ENCODE measurements around the gene SPOCK1. TPM values are rescaled to one million over a fixed set of nuclear protein-coding genes. Genes with fewer than 3 reads are reported as not detected.
A peak's percentile ranks its signal among the peaks of the same experiment; 100 is the strongest.

The SPOCK1 gene
- total and polyA plus RNA-seq, 4 donors, result 4.5 to 67.8 (median 27.0) TPM

GRCh38 chr5:137215261-137215660 lies 283.9 kb downstream of the SPOCK1 start:
- Histone ChIP-seq H3K4me1 (ENCODE audit: control insufficient read depth in 1 of 2, insufficient read depth in 2 of 2, low read length in 2 of 2) (peaks cover 0 to 2% of the 10 kb centered on the region in 2 donors), H3K36me3 (ENCODE audit: control insufficient read depth in 1 of 2, insufficient read depth in 2 of 2, low read length in 1 of 2) (no peaks in the 10 kb centered on the region), H3K27ac (ENCODE audit: low read depth in 1 of 2, low read length in 2 of 2) (no peak overlapping the region), H3K4me3 (ENCODE audit: low read length in 2 of 2) (no peak overlapping the region), H3K27me3 (ENCODE audit: control insufficient read depth in 1 of 2, insufficient read depth in 2 of 2, low read length in 1 of 2) (no peaks in the 10 kb centered on the region), H3K9me3 (ENCODE audit: control insufficient read depth, low read length) (no peaks in the 10 kb centered on the region)
- DNase-seq (no peak), ATAC-seq (ENCODE audit: low FRiP score) (no peak)
- intact Hi-C loops (cut with DNase I), result no loop called here
- WGBS, 2 donors, result 41 to 46% methylated on average over 1 of the region's 1 CpG

- Histone ChIP-seq H3K9me3 (ENCODE audit: control insufficient read depth, low read length) (no peaks in the 10 kb centered on the region), H3K27ac (ENCODE audit: low read depth in 1 of 2, low read length in 2 of 2) (no peak overlapping the region), H3K27me3 (ENCODE audit: control insufficient read depth in 1 of 2, insufficient read depth in 2 of 2, low read length in 1 of 2) (no peaks in the 10 kb centered on the region), H3K4me1 (ENCODE audit: control insufficient read depth in 1 of 2, insufficient read depth in 2 of 2, low read length in 2 of 2) (peaks cover 0 to 2% of the 10 kb centered on the region in 2 donors), H3K4me3 (ENCODE audit: low read length in 2 of 2) (no peak overlapping the region), H3K36me3 (ENCODE audit: control insufficient read depth in 1 of 2, insufficient read depth in 2 of 2, low read length in 1 of 2) (no peaks in the 10 kb centered on the region)
- DNase-seq (no peak), ATAC-seq (ENCODE audit: low FRiP score) (no peak)
- intact Hi-C loops (cut with DNase I), result no loop called here
- 70 to 71% methylated on average over 2 of the region's 2 CpGs for WGBS, 2 donors
Measured at GRCh38 chr5:137214446-137215189, 284.5 kb downstream of the SPOCK1 start.

- intact Hi-C loops (cut with DNase I), result no loop called here
- Histone ChIP-seq H3K27ac (ENCODE audit: low read depth in 1 of 2, low read length in 2 of 2) (no peak overlapping the region), H3K27me3 (ENCODE audit: control insufficient read depth in 1 of 2, insufficient read depth in 2 of 2, low read length in 1 of 2) (no peaks in the 10 kb centered on the region), H3K4me3 (ENCODE audit: low read length in 2 of 2) (no peak overlapping the region), H3K9me3 (ENCODE audit: control insufficient read depth, low read length) (no peaks in the 10 kb centered on the region), H3K36me3 (ENCODE audit: control insufficient read depth in 1 of 2, insufficient read depth in 2 of 2, low read length in 1 of 2) (no peaks in the 10 kb centered on the region), H3K4me1 (ENCODE audit: control insufficient read depth in 1 of 2, insufficient read depth in 2 of 2, low read length in 2 of 2) (peaks cover 0 to 1% of the 10 kb centered on the region in 2 donors)
- ATAC-seq (ENCODE audit: low FRiP score), result no peak
- DNase-seq, result no peak
- WGBS, 2 donors, result 91 to 96% methylated on average over 3 of the region's 3 CpGs
Measured at GRCh38 chr5:137212471-137212870, 286.7 kb downstream of the SPOCK1 start.

GRCh38 chr5:137209232-137209809 lies 289.8 kb downstream of the SPOCK1 start:
- DNase-seq (no peak), ATAC-seq (ENCODE audit: low FRiP score) (peak; percentile 36)
- peaks cover 0 to 1% of the 10 kb centered on the region in 2 donors for H3K4me1 ChIP-seq (ENCODE audit: control insufficient read depth in 1 of 2, insufficient read depth in 2 of 2, low read length in 2 of 2)
- no peaks in the 10 kb centered on the region for H3K9me3 ChIP-seq (ENCODE audit: control insufficient read depth, low read length)
- intact Hi-C loops (cut with DNase I), result loop anchor here in 1 of 2 donors (10.0 kb wide), 1 partner anchor 135 kb away; no protein-coding TSS in a partner anchor
- H3K27me3 ChIP-seq (ENCODE audit: control insufficient read depth in 1 of 2, insufficient read depth in 2 of 2, low read length in 1 of 2), result no peaks in the 10 kb centered on the region
- H3K36me3 ChIP-seq (ENCODE audit: control insufficient read depth in 1 of 2, insufficient read depth in 2 of 2, low read length in 1 of 2), result no peaks in the 10 kb centered on the region
- WGBS, 2 donors, result 41 to 47% methylated on average over 9 of the region's 9 CpGs
- H3K4me3 ChIP-seq (ENCODE audit: low read length in 2 of 2), result no peak overlapping the region
- H3K27ac ChIP-seq (ENCODE audit: low read depth in 1 of 2, low read length in 2 of 2), result no peak overlapping the region

- no peak for ATAC-seq (ENCODE audit: low FRiP score)
- intact Hi-C loops (cut with DNase I), result loop anchor here in 1 of 2 donors (10.0 kb wide), 1 partner anchor 132 kb away; no protein-coding TSS in a partner anchor
Measured at GRCh38 chr5:137207023-137207760, 291.9 kb downstream of the SPOCK1 start.

GRCh38 chr5:137206030-137206715 lies 293.0 kb downstream of the SPOCK1 start:
- no peaks in the 10 kb centered on the region for H3K27me3 ChIP-seq (ENCODE audit: control insufficient read depth in 1 of 2, insufficient read depth in 2 of 2, low read length in 1 of 2)
- H3K4me3 ChIP-seq (ENCODE audit: low read length in 2 of 2), result no peak overlapping the region
- peaks cover 0 to 1% of the 10 kb centered on the region in 2 donors for H3K4me1 ChIP-seq (ENCODE audit: control insufficient read depth in 1 of 2, insufficient read depth in 2 of 2, low read length in 2 of 2)
- intact Hi-C loops (cut with DNase I), result loop anchor here in 1 of 2 donors (10.0 kb wide), 1 partner anchor 131 kb away; no protein-coding TSS in a partner anchor
- ATAC-seq (ENCODE audit: low FRiP score) (no peak), DNase-seq (no peak)
- H3K36me3 ChIP-seq (ENCODE audit: control insufficient read depth in 1 of 2, insufficient read depth in 2 of 2, low read length in 1 of 2), result no peaks in the 10 kb centered on the region
- H3K9me3 ChIP-seq (ENCODE audit: control insufficient read depth, low read length), result no peaks in the 10 kb centered on the region
- WGBS, 2 donors, result 75 to 82% methylated on average over 6 of the region's 6 CpGs
- no peak overlapping the region for H3K27ac ChIP-seq (ENCODE audit: low read depth in 1 of 2, low read length in 2 of 2)

More at GRCh38 chr5:137207023-137207760, 291.9 kb downstream of the SPOCK1 start:
- DNase-seq, result no peak
- no peak overlapping the region for H3K27ac ChIP-seq (ENCODE audit: low read depth in 1 of 2, low read length in 2 of 2)
- no peaks in the 10 kb centered on the region for H3K27me3 ChIP-seq (ENCODE audit: control insufficient read depth in 1 of 2, insufficient read depth in 2 of 2, low read length in 1 of 2)
- 95 to 99% methylated on average over 4 of the region's 4 CpGs for WGBS, 2 donors
- H3K4me3 ChIP-seq (ENCODE audit: low read length in 2 of 2), result no peak overlapping the region
- H3K9me3 ChIP-seq (ENCODE audit: control insufficient read depth, low read length), result no peaks in the 10 kb centered on the region
- H3K36me3 ChIP-seq (ENCODE audit: control insufficient read depth in 1 of 2, insufficient read depth in 2 of 2, low read length in 1 of 2), result no peaks in the 10 kb centered on the region
- peaks cover 0 to 1% of the 10 kb centered on the region in 2 donors for H3K4me1 ChIP-seq (ENCODE audit: control insufficient read depth in 1 of 2, insufficient read depth in 2 of 2, low read length in 2 of 2)

GRCh38 chr5:137205231-137206027 lies 293.7 kb downstream of the SPOCK1 start:
- H3K36me3 ChIP-seq (ENCODE audit: control insufficient read depth in 1 of 2, insufficient read depth in 2 of 2, low read length in 1 of 2), result no peaks in the 10 kb centered on the region
- 81 to 85% methylated on average over 6 of the region's 6 CpGs for WGBS, 2 donors
- H3K27ac ChIP-seq (ENCODE audit: low read depth in 1 of 2, low read length in 2 of 2), result no peak overlapping the region
- ATAC-seq (ENCODE audit: low FRiP score) (no peak), DNase-seq (no peak)
- no peak overlapping the region for H3K4me3 ChIP-seq (ENCODE audit: low read length in 2 of 2)
- peaks cover 0 to 1% of the 10 kb centered on the region in 2 donors for H3K4me1 ChIP-seq (ENCODE audit: control insufficient read depth in 1 of 2, insufficient read depth in 2 of 2, low read length in 2 of 2)
- intact Hi-C loops (cut with DNase I), result loop anchor here in 1 of 2 donors (10.0 kb wide), 1 partner anchor 131 kb away; no protein-coding TSS in a partner anchor
- no peaks in the 10 kb centered on the region for H3K9me3 ChIP-seq (ENCODE audit: control insufficient read depth, low read length)
- no peaks in the 10 kb centered on the region for H3K27me3 ChIP-seq (ENCODE audit: control insufficient read depth in 1 of 2, insufficient read depth in 2 of 2, low read length in 1 of 2)

Measured in aorta (tissue), 5 donors.